ENCODE measurements around the gene BEST1. TPM values are rescaled to one million over a fixed set of nuclear protein-coding genes. Genes with fewer than 3 reads are reported as not detected.

The BEST1 gene
- total and polyA plus RNA-seq, 7 experiments from 2014 or later = 0.49 to 7.1 (median 0.92) TPM; not detected in 1

GRCh38 chr11:61969391-61969758, 19.2 kb downstream of the BEST1 start:
- Mint-ChIP-seq H3K4me3 (peak overlapping the region; percentile 22 to 76 (median 49)), H3K36me3 (peaks cover 0 to 21% (median 16%) of the 10 kb centered on the region in 5 donors), H3K27me3 (no peaks in the 10 kb centered on the region), H3K4me1 (peaks cover 35 to 71% (median 60%) of the 10 kb centered on the region in 7 donors), H3K9me3 (peaks cover 0 to 7% (median 0%) of the 10 kb centered on the region in 11 donors), H3K27ac (peak overlapping the region; percentile 42 to 98 (median 78))
- ChIA-PET POLR2A (interaction anchor here (0.7 to 11.6 kb wide), 7 partner anchors 13 to 143 kb away, joined by 3 to 145 read pairs (median 5); no protein-coding TSS in a partner anchor), CTCF (interaction anchor here (0.5 kb wide), 1 partner anchor 137 kb away, joined by 3 read pairs; no protein-coding TSS in a partner anchor)
- no peaks in the 10 kb centered on the region for H3K27me3 ChIP-seq (ENCODE audit: control insufficient read depth in 2 of 2, insufficient read depth in 2 of 2, low read length in 2 of 2)
- no peak for ATAC-seq
- no peak for DNase-seq
- H3K36me3 ChIP-seq (ENCODE audit: control insufficient read depth in 2 of 3, insufficient read depth in 3 of 3, low read length in 3 of 3) = peaks cover 0 to 22% (median 9%) of the 10 kb centered on the region in 3 experiments
- intact Hi-C loops (cut with micrococcal nuclease) = loop anchor here (2.0 to 10.0 kb wide), 10 partner anchors 71 to 1868 kb away; partner anchors contain the start of genes AHNAK (in 1 of the 2), FADS1 (in 1 of the 2), FEN1 (in 1 of the 2) and MARK2 (in 1 of the 2)
- peak overlapping the region; percentile 30 for H3K27ac ChIP-seq (ENCODE audit: low read depth, low read length)
- H3K4me3 ChIP-seq (ENCODE audit: low read length) = no peak overlapping the region
- H3K9me3 ChIP-seq (ENCODE audit: control insufficient read depth in 2 of 3, low read length in 3 of 3) = no peaks in the 10 kb centered on the region
- H3K4me1 ChIP-seq (ENCODE audit: control insufficient read depth in 2 of 2, insufficient read depth in 2 of 2, low read length in 2 of 2) = peaks cover 14 to 28% of the 10 kb centered on the region in 2 donors

GRCh38 chr11:61969838-61970662, 19.9 kb downstream of the BEST1 start:
- peaks cover 12 to 21% of the 10 kb centered on the region in 2 donors for H3K4me1 ChIP-seq (ENCODE audit: control insufficient read depth in 2 of 2, insufficient read depth in 2 of 2, low read length in 2 of 2)
- Mint-ChIP-seq H3K4me1 (peaks cover 29 to 64% (median 55%) of the 10 kb centered on the region in 7 donors), H3K27me3 (no peaks in the 10 kb centered on the region), H3K4me3 (peak overlapping the region in 3 of 10 donors; percentile 4 to 63 (median 48)), H3K9me3 (peaks cover 0 to 7% (median 0%) of the 10 kb centered on the region in 11 donors), H3K27ac (peak overlapping the region in 7 of 9 donors; percentile 9 to 97 (median 76)), H3K36me3 (peaks cover 0 to 16% (median 10%) of the 10 kb centered on the region in 5 donors)
- peak overlapping the region; percentile 30 for H3K27ac ChIP-seq (ENCODE audit: low read depth, low read length)
- peaks cover 0 to 15% (median 3%) of the 10 kb centered on the region in 3 experiments for H3K36me3 ChIP-seq (ENCODE audit: control insufficient read depth in 2 of 3, insufficient read depth in 3 of 3, low read length in 3 of 3)
- H3K27me3 ChIP-seq (ENCODE audit: control insufficient read depth in 2 of 2, insufficient read depth in 2 of 2, low read length in 2 of 2) = no peaks in the 10 kb centered on the region
- peak overlapping the region; percentile 16 for H3K4me3 ChIP-seq (ENCODE audit: low read length)
- no peak for ATAC-seq
- intact Hi-C loops (cut with micrococcal nuclease) = loop anchor here (2.0 to 10.0 kb wide), 10 partner anchors 71 to 1867 kb away; partner anchors contain the start of genes AHNAK (in 1 of the 2), FADS1 (in 1 of the 2), FEN1 (in 1 of the 2) and MARK2 (in 1 of the 2)
- no peak for DNase-seq
- ChIA-PET POLR2A (interaction anchor here (0.7 to 11.6 kb wide), 5 partner anchors 10 to 871 kb away, joined by 3 to 145 read pairs (median 4); no protein-coding TSS in a partner anchor), CTCF (interaction anchor here (1.0 to 1.1 kb wide), 2 partner anchors 23 to 138 kb away, joined by 3 read pairs; no protein-coding TSS in a partner anchor)
- no peaks in the 10 kb centered on the region for H3K9me3 ChIP-seq (ENCODE audit: control insufficient read depth in 2 of 3, low read length in 3 of 3)

- DNase-seq (peak in 4 of 9 donors; percentile 36 to 57 (median 44)), ATAC-seq (peak; percentile 28)
- peaks cover 0 to 4% (median 0%) of the 10 kb centered on the region in 11 donors for H3K9me3 Mint-ChIP-seq
- Histone ChIP-seq H3K27ac (ENCODE audit: low read depth, low read length) (peak overlapping the region; percentile 14), H3K9me3 (ENCODE audit: control insufficient read depth in 2 of 3, low read length in 3 of 3) (no peaks in the 10 kb centered on the region), H3K4me1 (ENCODE audit: control insufficient read depth in 2 of 2, insufficient read depth in 2 of 2, low read length in 2 of 2) (peaks cover 0 to 18% of the 10 kb centered on the region in 2 donors), H3K27me3 (ENCODE audit: control insufficient read depth in 2 of 2, insufficient read depth in 2 of 2, low read length in 2 of 2) (no peaks in the 10 kb centered on the region), H3K36me3 (ENCODE audit: control insufficient read depth in 2 of 3, insufficient read depth in 3 of 3, low read length in 3 of 3) (peaks cover 0 to 8% (median 0%) of the 10 kb centered on the region in 3 experiments), H3K4me3 (ENCODE audit: low read length) (no peak overlapping the region)
- ChIA-PET POLR2A (interaction anchor here (0.6 to 11.6 kb wide), 4 partner anchors 8 to 869 kb away, joined by 3 to 145 read pairs (median 6); no protein-coding TSS in a partner anchor), CTCF (interaction anchor here (0.9 to 1.6 kb wide), 3 partner anchors 25 to 137 kb away, joined by 3 to 6 read pairs (median 3); no protein-coding TSS in a partner anchor)
- peak overlapping the region in 6 of 10 donors; percentile 4 to 56 (median 36) for H3K4me3 Mint-ChIP-seq
- peaks cover 25 to 55% (median 45%) of the 10 kb centered on the region in 7 donors for H3K4me1 Mint-ChIP-seq
- H3K27ac Mint-ChIP-seq = peak overlapping the region in 8 of 9 donors; percentile 5 to 85 (median 62)
- intact Hi-C loops (cut with micrococcal nuclease) = loop anchor here in 1 of 2 donors (1.0 kb wide), 1 partner anchor 54 kb away; no protein-coding TSS in a partner anchor
- no peaks in the 10 kb centered on the region for H3K27me3 Mint-ChIP-seq
- H3K36me3 Mint-ChIP-seq = peaks cover 0 to 8% (median 3%) of the 10 kb centered on the region in 5 donors
Measured at GRCh38 chr11:61971248-61972111, 21.3 kb downstream of the BEST1 start.

GRCh38 chr11:61972112-61972671, 22.0 kb downstream of the BEST1 start:
- ChIA-PET POLR2A (interaction anchor here (1.6 to 11.6 kb wide), 2 partner anchors 9 to 51 kb away, joined by 9 to 145 read pairs; no protein-coding TSS in a partner anchor), CTCF (interaction anchor here (0.6 to 1.6 kb wide), 4 partner anchors 23 to 110 kb away, joined by 3 to 10 read pairs (median 6); no protein-coding TSS in a partner anchor)
- peak in 1 of 9 donors; percentile 16 for DNase-seq
- H3K27me3 Mint-ChIP-seq = no peaks in the 10 kb centered on the region
- intact Hi-C loops (cut with micrococcal nuclease) = loop anchor here in 1 of 2 donors (1.0 kb wide), 1 partner anchor 53 kb away; no protein-coding TSS in a partner anchor
- H3K4me1 Mint-ChIP-seq = peaks cover 25 to 54% (median 44%) of the 10 kb centered on the region in 7 donors
- H3K9me3 ChIP-seq (ENCODE audit: control insufficient read depth in 2 of 3, low read length in 3 of 3) = no peaks in the 10 kb centered on the region
- peak overlapping the region in 4 of 10 donors; percentile 21 to 70 (median 46) for H3K4me3 Mint-ChIP-seq
- H3K27ac ChIP-seq (ENCODE audit: low read depth, low read length) = peak overlapping the region; percentile 57
- no peak for ATAC-seq
- peaks cover 0 to 18% of the 10 kb centered on the region in 2 donors for H3K4me1 ChIP-seq (ENCODE audit: control insufficient read depth in 2 of 2, insufficient read depth in 2 of 2, low read length in 2 of 2)
- H3K27ac Mint-ChIP-seq = peak overlapping the region; percentile 17 to 89 (median 62)
- H3K36me3 ChIP-seq (ENCODE audit: control insufficient read depth in 2 of 3, insufficient read depth in 3 of 3, low read length in 3 of 3) = peaks cover 0 to 3% (median 0%) of the 10 kb centered on the region in 3 experiments
- H3K9me3 Mint-ChIP-seq = peaks cover 0 to 3% (median 0%) of the 10 kb centered on the region in 11 donors
- peaks cover 0 to 4% (median 0%) of the 10 kb centered on the region in 5 donors for H3K36me3 Mint-ChIP-seq
- no peak overlapping the region for H3K4me3 ChIP-seq (ENCODE audit: low read length)
- H3K27me3 ChIP-seq (ENCODE audit: control insufficient read depth in 2 of 2, insufficient read depth in 2 of 2, low read length in 2 of 2) = no peaks in the 10 kb centered on the region

GRCh38 chr11:61972672-61973475, 22.7 kb downstream of the BEST1 start:
- DNase-seq = peak in 3 of 9 donors; percentile 24 to 52 (median 28)
- H3K36me3 Mint-ChIP-seq = peaks cover 0 to 4% (median 0%) of the 10 kb centered on the region in 5 donors
- Histone ChIP-seq H3K36me3 (ENCODE audit: control insufficient read depth in 2 of 3, insufficient read depth in 3 of 3, low read length in 3 of 3) (peaks cover 0 to under 1% (median 0%) of the 10 kb centered on the region in 3 experiments), H3K27ac (ENCODE audit: low read depth, low read length) (peak overlapping the region; percentile 57), H3K27me3 (ENCODE audit: control insufficient read depth in 2 of 2, insufficient read depth in 2 of 2, low read length in 2 of 2) (no peaks in the 10 kb centered on the region), H3K9me3 (ENCODE audit: control insufficient read depth in 2 of 3, low read length in 3 of 3) (no peaks in the 10 kb centered on the region), H3K4me3 (ENCODE audit: low read length) (no peak overlapping the region), H3K4me1 (ENCODE audit: control insufficient read depth in 2 of 2, insufficient read depth in 2 of 2, low read length in 2 of 2) (peaks cover 0 to 18% of the 10 kb centered on the region in 2 donors)
- peak overlapping the region; percentile 17 to 89 (median 80) for H3K27ac Mint-ChIP-seq
- H3K4me3 Mint-ChIP-seq = peak overlapping the region in 5 of 10 donors; percentile 21 to 70 (median 38)
- POLR2A ChIA-PET = interaction anchor here (1.6 to 11.6 kb wide), 2 partner anchors 9 to 51 kb away, joined by 9 to 145 read pairs; no protein-coding TSS in a partner anchor
- ATAC-seq = peak; percentile 33
- no peaks in the 10 kb centered on the region for H3K27me3 Mint-ChIP-seq
- H3K9me3 Mint-ChIP-seq = peaks cover 0 to 2% (median 0%) of the 10 kb centered on the region in 11 donors
- CTCF ChIA-PET = interaction anchor here (0.6 to 1.6 kb wide), 4 partner anchors 24 to 109 kb away, joined by 3 to 10 read pairs (median 6); no protein-coding TSS in a partner anchor
- intact Hi-C loops (cut with micrococcal nuclease) = loop anchor here in 1 of 2 donors (1.0 kb wide), 1 partner anchor 52 kb away; no protein-coding TSS in a partner anchor
- peaks cover 25 to 54% (median 44%) of the 10 kb centered on the region in 7 donors for H3K4me1 Mint-ChIP-seq

All from naive thymus-derived CD4-positive, alpha-beta T cell (primary cell).